OCI-LY1 (cell line): ENCODE measurements around the gene SLC15A1.

ENCODE experiments used
- EZH2 ChIP-seq: fragments of 200-600 bp; sonication (generic), shearing (Covaris generic); IDR thresholded peaks from 2 replicates; pipeline ENCODE4 v1.8.0; 2017; ENCODE audit warnings: borderline replicate concordance, mixed run types, mild to moderate bottlenecking, antibody characterized with exemption, low read length, moderate library complexity, mixed read lengths
- TF ChIP-seq, protein P1 (sequence below): fragments of 200-600 bp; sonication (generic), shearing (Covaris generic); IDR thresholded peaks from 2 replicates; pipeline ENCODE4 v1.5.1; 2017; ENCODE audit warnings: mild to moderate bottlenecking, antibody characterized with exemption, low read length, moderate library complexity, mixed read lengths

DNA sequence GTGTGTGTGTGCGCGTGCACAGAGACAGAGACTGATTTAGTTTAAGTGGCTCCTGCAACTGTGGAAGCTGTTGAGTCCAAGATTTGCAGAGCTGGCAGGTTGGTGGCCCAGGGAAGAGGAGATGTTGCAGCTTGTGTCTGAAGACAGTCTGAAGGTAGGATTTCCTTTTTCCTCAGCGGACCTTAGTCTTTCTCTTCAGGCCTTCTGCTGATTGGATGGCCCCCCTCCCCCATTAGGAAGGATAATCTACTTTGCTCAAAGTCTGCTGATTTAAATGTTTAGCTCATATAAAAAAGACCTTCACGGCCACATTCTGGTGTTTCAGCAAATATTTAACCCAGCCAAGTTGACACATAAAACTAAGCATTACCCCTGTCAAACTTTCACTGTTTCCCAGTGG lies 84.3 kb downstream of the SLC15A1 start:
- TF ChIP-seq, protein P1, sequence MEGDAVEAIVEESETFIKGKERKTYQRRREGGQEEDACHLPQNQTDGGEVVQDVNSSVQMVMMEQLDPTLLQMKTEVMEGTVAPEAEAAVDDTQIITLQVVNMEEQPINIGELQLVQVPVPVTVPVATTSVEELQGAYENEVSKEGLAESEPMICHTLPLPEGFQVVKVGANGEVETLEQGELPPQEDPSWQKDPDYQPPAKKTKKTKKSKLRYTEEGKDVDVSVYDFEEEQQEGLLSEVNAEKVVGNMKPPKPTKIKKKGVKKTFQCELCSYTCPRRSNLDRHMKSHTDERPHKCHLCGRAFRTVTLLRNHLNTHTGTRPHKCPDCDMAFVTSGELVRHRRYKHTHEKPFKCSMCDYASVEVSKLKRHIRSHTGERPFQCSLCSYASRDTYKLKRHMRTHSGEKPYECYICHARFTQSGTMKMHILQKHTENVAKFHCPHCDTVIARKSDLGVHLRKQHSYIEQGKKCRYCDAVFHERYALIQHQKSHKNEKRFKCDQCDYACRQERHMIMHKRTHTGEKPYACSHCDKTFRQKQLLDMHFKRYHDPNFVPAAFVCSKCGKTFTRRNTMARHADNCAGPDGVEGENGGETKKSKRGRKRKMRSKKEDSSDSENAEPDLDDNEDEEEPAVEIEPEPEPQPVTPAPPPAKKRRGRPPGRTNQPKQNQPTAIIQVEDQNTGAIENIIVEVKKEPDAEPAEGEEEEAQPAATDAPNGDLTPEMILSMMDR: no peak
- no peak for TF ChIP-seq EZH2
